Measurements from ENCODE around the gene HTRA3. TPM values are rescaled to one million over a fixed set of nuclear protein-coding genes. Genes with fewer than 3 reads are reported as not detected.

Gene HTRA3
- total and polyA plus RNA-seq, 4 donors: 0.36 to 1.2 (median 1.1) TPM

DNA sequence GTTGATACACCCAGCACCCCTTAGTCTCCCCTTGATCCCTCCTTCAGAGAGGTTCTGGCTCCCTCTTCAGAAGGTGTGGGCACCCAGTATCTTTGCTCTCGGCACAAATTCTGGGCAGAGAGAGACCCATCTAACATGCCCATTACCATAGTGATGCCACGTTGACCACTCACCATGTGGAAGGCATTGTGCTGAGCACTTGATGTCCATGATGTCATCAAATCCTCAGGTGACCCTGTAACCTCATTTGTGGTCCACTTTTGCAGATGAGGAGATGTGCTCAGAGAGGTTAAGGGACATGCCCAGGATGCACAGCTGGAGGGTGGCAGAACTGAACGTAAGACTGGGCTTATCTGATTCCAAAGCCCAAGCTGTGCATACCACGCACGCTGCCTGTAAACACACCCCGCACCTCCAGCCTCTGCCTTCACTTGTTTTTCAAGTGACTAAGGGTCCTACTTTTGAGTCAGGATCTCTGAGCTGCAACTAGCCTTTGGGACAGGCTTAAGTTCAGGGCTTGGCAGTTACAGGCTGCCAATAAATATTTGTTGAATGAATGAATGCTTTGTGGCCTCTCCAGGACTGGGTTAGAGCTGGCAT is 55.2 kb downstream of the HTRA3 start (continued):
- TF ChIP-seq, protein P1, sequence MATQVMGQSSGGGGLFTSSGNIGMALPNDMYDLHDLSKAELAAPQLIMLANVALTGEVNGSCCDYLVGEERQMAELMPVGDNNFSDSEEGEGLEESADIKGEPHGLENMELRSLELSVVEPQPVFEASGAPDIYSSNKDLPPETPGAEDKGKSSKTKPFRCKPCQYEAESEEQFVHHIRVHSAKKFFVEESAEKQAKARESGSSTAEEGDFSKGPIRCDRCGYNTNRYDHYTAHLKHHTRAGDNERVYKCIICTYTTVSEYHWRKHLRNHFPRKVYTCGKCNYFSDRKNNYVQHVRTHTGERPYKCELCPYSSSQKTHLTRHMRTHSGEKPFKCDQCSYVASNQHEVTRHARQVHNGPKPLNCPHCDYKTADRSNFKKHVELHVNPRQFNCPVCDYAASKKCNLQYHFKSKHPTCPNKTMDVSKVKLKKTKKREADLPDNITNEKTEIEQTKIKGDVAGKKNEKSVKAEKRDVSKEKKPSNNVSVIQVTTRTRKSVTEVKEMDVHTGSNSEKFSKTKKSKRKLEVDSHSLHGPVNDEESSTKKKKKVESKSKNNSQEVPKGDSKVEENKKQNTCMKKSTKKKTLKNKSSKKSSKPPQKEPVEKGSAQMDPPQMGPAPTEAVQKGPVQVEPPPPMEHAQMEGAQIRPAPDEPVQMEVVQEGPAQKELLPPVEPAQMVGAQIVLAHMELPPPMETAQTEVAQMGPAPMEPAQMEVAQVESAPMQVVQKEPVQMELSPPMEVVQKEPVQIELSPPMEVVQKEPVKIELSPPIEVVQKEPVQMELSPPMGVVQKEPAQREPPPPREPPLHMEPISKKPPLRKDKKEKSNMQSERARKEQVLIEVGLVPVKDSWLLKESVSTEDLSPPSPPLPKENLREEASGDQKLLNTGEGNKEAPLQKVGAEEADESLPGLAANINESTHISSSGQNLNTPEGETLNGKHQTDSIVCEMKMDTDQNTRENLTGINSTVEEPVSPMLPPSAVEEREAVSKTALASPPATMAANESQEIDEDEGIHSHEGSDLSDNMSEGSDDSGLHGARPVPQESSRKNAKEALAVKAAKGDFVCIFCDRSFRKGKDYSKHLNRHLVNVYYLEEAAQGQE (IDR thresholded peaks at IDR 0.05): no peak
- TF ChIP-seq EGR1 (IDR thresholded peaks at IDR 0.05; ENCODE audit: low read depth in 2 of 2) (no peak), HNF4G (IDR thresholded peaks at IDR 0.05) (no peak), NR2F2 (IDR thresholded peaks at IDR 0.05) (no peak), GABPA (IDR thresholded peaks at IDR 0.05 in 1 of 2, conservative IDR thresholded peaks at IDR 0.05 in 1 of 2) (no peak), JUND (IDR thresholded peaks at IDR 0.05) (no peak)
- TF ChIP-seq, protein P2, sequence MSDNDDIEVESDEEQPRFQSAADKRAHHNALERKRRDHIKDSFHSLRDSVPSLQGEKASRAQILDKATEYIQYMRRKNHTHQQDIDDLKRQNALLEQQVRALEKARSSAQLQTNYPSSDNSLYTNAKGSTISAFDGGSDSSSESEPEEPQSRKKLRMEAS (IDR thresholded peaks at IDR 0.05): no peak

DNA sequence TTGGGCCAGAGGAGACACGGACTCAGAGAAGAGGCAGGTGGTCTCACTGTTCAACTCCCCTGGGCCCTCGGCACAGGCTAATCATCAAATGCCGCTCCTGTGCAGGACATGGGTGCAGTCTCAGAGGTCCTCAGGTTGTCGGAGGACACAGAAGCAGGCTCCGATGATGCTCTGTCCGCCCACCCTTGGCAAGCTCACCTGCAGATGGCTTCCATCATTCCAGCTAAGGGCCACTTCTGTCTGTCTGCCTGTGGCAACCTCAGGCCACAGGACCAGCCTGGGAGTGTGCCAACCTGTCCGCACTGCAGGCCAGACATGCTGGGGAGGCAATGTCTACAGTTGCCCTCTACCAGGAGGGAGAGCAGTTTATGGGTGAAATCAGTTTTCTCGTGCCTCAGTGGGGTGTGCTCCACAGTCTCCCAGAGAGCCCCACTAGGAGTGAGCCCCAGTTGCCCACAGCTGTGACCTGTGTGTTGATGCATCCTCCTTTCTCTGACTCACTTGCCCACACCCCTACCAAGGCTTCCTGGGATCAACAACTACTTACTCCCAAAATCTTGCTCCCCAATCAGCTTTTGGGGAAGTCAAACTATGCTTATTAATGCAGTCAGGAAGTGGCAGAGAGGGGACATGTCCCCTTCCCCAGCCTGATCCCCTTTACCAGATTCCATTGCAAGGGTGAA is 55.9 kb downstream of the HTRA3 start:
- WGBS: 80% methylated on average over 8 of the region's 8 CpGs
- no peak overlapping the region for H3K9ac ChIP-seq (ENCODE audit: low read depth in 1 of 2, low read length in 2 of 2)
- no peak overlapping the region for H3K27ac ChIP-seq (ENCODE audit: low read depth in 1 of 2, low read length in 2 of 2)
- no peak for DNase-seq (ENCODE audit: low spot score)
- H3K4me3 ChIP-seq (ENCODE audit: low read depth in 1 of 3, low read length in 3 of 3): no peak overlapping the region
- TF ChIP-seq YY1 (IDR thresholded peaks at IDR 0.05) (no peak), RAD21 (IDR thresholded peaks at IDR 0.05) (no peak), TAF1 (conservative IDR thresholded peaks at IDR 0.05) (no peak), RXRA (IDR thresholded peaks at IDR 0.05) (no peak), GABPA (IDR thresholded peaks at IDR 0.05 in 1 of 2, conservative IDR thresholded peaks at IDR 0.05 in 1 of 2) (no peak)
- H3K9me3 ChIP-seq (ENCODE audit: control insufficient read depth in 4 of 4, low read length in 3 of 4): peaks cover 0 to 5% (median 0%) of the 10 kb centered on the region in 4 donors
- H3K36me3 ChIP-seq (ENCODE audit: control insufficient read depth in 4 of 4, insufficient read depth in 3 of 4, low read depth in 1 of 4, low read length in 3 of 4): no peaks in the 10 kb centered on the region
- no peaks in the 10 kb centered on the region for H3K4me1 ChIP-seq (ENCODE audit: control insufficient read depth in 4 of 4, insufficient read depth in 4 of 4, low read length in 3 of 4)
- no peaks in the 10 kb centered on the region for H3K27me3 ChIP-seq (ENCODE audit: control insufficient read depth in 4 of 4, insufficient read depth in 4 of 4, low read length in 3 of 4)

DNA sequence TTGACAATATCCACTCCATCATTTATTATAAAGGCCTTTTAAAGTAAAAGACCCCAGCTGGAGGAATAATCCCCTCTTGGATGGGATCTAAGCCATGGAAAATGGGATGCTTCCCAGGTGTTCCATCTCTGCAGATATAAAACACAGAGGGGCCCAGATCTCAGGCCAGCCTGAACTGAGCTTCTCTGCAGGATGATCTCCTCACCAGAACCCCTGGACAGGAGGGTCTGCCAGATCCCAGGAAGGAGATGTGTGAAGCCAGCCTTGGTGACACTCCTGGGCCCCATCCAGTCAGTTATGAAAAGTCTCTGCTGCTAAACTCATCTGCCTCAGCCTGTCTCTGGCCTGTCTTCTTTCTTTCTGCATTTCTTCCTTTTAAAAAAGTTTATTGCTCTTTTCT is 56.7 kb downstream of the HTRA3 start:
- Histone ChIP-seq H3K36me3 (ENCODE audit: control insufficient read depth in 4 of 4, insufficient read depth in 3 of 4, low read depth in 1 of 4, low read length in 3 of 4) (no peaks in the 10 kb centered on the region), H3K4me1 (ENCODE audit: control insufficient read depth in 4 of 4, insufficient read depth in 4 of 4, low read length in 3 of 4) (no peaks in the 10 kb centered on the region), H3K27ac (ENCODE audit: low read depth in 1 of 2, low read length in 2 of 2) (no peak overlapping the region), H3K9ac (ENCODE audit: low read depth in 1 of 2, low read length in 2 of 2) (no peak overlapping the region), H3K4me3 (ENCODE audit: low read depth in 1 of 3, low read length in 3 of 3) (no peak overlapping the region), H3K9me3 (ENCODE audit: control insufficient read depth in 4 of 4, low read length in 3 of 4) (peaks cover 0 to 5% (median 0%) of the 10 kb centered on the region in 4 donors), H3K27me3 (ENCODE audit: control insufficient read depth in 4 of 4, insufficient read depth in 4 of 4, low read length in 3 of 4) (no peaks in the 10 kb centered on the region)
- TF ChIP-seq FOXA1 (IDR thresholded peaks at IDR 0.05) (no peak), EGR1 (IDR thresholded peaks at IDR 0.05; ENCODE audit: low read depth in 2 of 2) (no peak)
- TF ChIP-seq, protein P3, sequence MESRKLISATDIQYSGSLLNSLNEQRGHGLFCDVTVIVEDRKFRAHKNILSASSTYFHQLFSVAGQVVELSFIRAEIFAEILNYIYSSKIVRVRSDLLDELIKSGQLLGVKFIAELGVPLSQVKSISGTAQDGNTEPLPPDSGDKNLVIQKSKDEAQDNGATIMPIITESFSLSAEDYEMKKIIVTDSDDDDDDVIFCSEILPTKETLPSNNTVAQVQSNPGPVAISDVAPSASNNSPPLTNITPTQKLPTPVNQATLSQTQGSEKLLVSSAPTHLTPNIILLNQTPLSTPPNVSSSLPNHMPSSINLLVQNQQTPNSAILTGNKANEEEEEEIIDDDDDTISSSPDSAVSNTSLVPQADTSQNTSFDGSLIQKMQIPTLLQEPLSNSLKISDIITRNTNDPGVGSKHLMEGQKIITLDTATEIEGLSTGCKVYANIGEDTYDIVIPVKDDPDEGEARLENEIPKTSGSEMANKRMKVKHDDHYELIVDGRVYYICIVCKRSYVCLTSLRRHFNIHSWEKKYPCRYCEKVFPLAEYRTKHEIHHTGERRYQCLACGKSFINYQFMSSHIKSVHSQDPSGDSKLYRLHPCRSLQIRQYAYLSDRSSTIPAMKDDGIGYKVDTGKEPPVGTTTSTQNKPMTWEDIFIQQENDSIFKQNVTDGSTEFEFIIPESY (IDR thresholded peaks at IDR 0.05): no peak
- no peak for DNase-seq (ENCODE audit: low spot score)

Data from liver (tissue), 9 donors.